Posterior vena cava (tissue), 2 donors: ENCODE data around the gene MSLN. TPM values are rescaled to one million over a fixed set of nuclear protein-coding genes. Genes with fewer than 3 reads are reported as not detected.
A peak's percentile ranks its signal among the peaks of the same experiment; 100 is the strongest.
"Not testable (repeated sequence)": the region's sequence is repeated elsewhere in the genome, so short reads cannot be mapped to it uniquely, and the experiment has no call there.

ENCODE experiments used
- DNase-seq: peaks from one replicate; pipeline ENCODE4 v3.0.0-alpha.2; 2020; ENCODE audit warnings: low spot score
- intact Hi-C, 2 donors: fragments of 100-400 bp; cut with DNase I; formaldehyde crosslinking; loops; one replicate each; pipeline versions ENCODE4 v1.14.1 to v1.14.2; 2022 to 2023
- total RNA-seq, 2 donors: library from RNA; stranded (reverse); fragmentation: NEBNext Ultra II Directional; extraction: Animal tissue kit (Norgen Biotek cat#: 25700); gene quantifications; one replicate each; pipeline ENCODE4 v1.2.1, GENCODE V29; 2021
- donor health status: DM: yes; HTN: yes; CAD: no.
- donor health status: DM: yes; HTN: yes; CAD: no.

MSLN gene
- total RNA-seq, 2 donors from 2014 or later = 0.29 to 0.37 TPM

DNA sequence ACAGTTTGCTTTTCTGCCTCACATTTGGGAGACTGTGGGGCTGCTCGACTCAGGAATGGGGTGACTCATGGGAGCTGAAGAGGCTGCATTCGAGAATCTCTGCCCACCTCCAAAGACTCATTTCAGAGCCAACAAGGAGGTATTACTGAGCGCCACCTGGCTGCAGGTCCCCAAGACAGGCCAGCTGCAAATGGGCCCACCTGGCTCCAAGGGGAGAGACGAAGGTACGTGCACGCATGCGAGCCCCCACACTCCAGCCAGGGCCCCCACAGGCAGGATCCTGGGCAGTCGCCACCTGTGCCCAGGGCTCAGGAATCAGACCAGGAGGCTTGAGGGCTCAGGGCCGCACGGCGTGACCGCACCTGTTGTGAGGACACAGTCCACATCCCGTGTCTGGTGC, 27.6 kb upstream of the MSLN start:
- DNase-seq = no peak

DNA sequence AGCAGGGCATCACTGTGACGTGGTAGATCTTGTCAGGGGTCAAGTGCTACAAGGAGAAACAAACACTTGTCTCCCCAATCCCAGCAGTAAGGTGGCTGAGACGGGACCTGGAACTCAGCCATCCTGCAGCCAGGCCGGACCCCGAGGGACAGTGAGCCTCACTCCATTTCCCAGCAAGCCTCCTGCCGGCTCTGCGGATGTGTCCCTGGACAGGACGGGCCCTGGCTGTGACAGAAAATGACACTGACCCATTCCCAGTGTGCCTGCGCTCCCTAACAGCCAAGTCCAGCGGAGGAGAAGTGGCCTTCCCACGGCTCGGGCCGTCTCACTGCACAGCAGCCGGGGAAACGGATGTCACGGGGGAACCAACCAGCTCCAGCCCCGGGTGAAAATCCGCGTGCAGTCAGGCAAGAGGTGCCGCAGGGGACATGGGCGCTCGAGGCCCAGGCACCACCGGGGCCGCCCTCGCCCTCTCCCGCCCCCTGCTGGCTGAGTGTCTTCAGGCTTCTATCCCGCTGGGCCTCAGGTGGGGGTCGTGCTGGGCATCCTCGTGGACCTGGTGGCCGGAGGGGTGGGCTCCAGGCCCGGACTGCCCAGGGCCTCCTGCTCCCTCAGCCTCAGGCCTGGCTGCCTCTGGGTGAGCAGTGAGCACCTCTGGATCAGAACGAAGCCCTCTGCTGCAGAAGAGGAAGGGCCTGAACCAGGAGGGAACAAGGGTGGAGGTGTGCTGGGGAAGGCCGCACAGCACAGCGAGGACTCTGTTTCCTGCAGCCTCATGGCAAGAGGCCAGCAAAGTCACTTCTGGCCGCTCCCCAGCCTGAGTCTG, 26.9 kb upstream of the MSLN start:
- DNase-seq = no peak
- intact Hi-C loops = no loop called here

More for the DNA sequence above, 27.6 kb upstream of the MSLN start:
- intact Hi-C loops = no loop called here

DNA sequence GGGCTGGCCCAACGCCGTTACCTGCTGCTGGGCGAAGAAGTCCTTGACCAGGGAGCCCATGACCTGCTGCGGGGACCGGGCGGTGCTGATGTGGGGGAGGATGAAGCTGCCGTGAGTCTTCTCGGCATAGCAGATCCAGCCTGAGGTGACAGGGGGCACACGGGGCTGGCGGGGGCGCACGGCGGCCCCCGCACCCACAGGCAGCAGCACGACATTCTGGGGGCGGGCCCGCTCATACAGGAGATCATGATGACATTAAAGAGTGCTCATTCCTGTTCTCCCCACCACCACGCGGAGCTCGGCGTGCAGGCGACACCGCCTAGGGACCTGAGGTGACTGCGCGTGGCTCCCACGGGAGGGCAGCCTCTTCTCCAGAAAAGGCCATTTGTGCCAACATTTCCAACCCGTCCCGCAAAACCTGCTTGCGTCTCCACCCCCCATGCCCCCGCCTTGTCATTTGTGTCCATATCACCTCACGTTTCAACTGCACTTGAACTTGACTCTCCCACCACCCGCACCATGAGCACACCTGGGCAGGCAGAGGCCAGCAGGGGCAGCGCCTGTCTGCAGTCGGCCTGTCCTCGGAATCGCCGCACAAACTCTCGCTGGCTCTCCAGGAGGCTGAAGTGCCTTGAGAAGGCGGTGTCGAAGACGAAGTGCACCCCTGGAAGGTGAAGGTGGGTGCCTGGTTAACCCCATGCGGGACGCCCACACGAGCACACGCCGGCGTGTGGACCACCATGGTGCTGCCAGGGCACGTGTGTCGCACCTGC, 26.1 kb upstream of the MSLN start:
- DNase-seq = no peak
- intact Hi-C loops = no loop called here

DNA sequence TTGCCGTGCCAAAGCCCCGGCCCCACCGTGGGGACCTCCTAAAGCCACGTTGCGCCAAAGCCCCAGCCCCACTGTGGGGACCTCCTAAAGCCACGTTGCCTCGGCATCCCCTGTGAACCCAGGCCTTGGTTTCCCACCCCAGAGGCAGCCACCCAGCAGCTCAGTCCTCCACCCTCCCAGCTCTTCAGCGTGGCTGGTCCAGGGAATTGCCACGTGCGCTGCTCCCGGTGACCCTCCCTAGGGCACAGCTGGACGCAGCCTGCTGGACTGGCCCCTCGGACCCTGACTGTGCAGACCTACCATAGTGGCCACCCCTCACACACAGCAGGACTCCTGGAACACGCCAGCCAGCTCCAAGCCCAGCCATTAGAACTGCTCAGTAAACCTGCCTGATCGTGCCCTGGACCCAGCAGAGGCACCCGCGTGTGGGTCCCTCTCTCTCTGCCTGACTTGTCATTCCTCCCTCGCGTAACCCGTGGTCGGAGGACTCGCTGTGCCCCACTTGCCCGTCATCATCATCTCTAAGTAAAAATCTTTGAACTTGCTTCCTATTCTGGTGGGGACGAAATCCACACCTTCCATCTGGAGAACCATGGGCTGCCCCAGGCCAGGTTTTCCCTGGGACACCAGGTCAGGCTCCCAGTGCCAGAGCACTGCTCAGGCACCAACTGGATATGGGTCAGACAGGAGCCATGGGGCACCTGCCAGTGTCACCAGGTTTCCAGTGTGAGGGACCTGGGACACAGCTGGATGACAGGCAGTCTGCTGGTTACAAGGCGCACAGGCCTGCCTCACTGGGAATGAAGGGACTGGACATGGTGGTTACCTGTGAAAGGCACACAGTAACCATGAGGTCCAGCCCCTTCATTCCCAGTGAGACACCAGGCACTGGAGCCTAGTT, 25.3 kb upstream of the MSLN start:
- no peak for DNase-seq
- intact Hi-C loops = no loop called here

DNA sequence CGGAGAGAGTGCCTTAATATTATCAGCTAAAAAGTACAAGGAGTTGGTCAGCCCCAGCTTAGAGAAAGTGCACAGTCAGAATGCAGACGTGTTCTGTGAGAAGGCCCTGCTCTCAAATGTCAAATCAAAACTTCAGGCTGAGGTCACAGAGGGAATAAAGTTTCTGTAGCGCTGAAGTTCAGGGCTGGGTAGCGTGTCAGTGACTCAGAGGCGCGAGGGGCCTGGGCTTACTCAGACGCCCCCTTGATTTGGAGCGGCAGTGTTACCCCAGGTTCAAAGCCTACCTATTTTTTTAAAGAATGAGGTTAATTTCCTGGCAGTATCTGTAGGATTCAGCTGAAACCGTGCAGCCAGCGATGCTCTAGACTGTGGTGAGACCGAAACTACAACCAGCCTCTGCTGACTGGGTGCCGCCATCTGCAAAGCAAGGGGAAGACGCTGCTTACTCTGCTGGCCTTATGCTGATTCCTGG, 24.5 kb upstream of the MSLN start:
- no peak for DNase-seq
- intact Hi-C loops = no loop called here

DNA sequence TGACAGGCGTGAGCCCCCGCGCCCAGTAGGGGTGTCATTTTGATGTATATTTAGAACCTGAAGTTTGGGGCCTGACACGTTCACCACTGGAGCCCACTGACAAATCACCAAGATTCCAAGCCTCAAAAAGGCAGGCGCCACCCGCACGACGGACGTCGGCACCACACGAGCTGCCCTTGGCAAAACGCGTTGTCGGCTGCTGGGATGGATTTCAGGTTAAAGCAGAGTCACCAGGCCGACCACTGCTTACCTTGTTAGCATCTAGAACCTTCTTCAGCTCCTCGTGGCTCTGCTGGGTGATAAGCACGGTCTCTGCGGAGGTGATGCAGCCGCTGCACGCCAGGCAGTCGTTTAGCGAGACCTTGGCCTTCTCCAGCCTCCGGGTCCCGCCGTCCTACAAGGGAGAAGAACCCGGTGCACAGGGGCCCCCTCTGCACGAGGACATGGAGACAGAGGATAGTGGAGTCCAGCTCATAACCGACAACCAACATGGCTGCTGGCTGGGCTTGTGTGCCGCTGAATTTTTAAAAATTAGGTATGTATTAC, 23.5 kb upstream of the MSLN start:
- no peak for DNase-seq
- intact Hi-C loops = no loop called here

DNA sequence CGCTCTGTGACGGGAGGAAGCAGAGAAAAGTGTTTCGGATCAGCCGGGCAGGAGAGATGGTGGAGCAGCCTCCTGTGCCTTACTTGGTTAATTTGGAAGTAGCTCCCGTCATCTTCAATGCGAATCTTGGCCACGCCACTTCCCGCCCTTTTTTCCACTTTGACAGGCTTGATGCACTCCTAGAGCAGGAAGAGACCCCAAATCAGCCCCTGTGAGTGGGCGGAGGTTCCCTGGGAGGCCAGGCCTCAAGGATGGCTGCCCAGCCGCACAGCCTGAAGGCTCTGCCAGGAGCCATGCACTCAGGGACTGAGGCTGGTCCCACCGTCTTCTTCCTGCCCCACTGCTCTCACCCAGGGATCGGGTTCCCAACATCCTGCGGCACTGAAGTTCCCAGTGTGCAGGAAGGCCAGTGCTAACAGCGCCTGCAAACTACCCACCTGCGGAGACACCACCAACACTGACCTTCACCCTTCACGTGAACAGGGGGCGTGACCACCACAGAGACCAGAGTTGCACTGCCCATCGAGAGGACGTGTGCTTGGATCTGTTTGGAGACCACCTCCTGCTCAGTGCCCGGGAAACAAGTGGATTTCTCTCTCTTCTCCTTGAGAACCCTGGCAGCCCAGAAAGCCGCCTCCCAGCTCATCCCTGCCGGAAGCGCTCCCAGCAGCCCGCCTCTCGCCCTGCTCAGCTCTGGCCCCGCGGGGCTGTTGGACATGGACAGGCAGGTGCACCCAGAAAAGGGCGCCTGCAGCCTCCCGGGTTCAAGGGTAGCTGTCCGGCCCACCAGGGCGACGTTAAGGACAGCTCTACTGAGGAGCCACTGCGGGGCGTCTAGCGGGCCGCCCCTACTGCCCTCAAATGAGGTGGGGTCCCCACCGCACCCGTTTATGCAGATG, 20.7 kb upstream of the MSLN start:
- intact Hi-C loops = no loop called here

DNA sequence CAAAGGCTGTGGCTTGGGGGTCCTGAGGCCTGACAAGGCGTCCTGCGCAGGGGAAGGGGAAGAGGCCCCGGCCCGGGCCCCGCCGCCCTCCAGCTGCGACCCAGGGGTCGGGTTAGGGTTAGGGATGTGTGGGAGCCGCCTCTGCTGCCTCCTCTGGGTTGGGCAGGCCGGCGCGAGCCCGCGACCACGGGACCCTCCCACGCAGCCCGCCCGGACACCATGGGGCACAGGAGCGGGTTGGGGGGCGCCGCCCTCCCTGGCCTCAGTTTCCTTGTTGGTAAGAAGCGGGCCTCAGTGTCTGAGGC, 20.1 kb upstream of the MSLN start:
- intact Hi-C loops = no loop called here
- no peak for DNase-seq

More for the DNA sequence above, 20.7 kb upstream of the MSLN start:
- no peak for DNase-seq

DNA sequence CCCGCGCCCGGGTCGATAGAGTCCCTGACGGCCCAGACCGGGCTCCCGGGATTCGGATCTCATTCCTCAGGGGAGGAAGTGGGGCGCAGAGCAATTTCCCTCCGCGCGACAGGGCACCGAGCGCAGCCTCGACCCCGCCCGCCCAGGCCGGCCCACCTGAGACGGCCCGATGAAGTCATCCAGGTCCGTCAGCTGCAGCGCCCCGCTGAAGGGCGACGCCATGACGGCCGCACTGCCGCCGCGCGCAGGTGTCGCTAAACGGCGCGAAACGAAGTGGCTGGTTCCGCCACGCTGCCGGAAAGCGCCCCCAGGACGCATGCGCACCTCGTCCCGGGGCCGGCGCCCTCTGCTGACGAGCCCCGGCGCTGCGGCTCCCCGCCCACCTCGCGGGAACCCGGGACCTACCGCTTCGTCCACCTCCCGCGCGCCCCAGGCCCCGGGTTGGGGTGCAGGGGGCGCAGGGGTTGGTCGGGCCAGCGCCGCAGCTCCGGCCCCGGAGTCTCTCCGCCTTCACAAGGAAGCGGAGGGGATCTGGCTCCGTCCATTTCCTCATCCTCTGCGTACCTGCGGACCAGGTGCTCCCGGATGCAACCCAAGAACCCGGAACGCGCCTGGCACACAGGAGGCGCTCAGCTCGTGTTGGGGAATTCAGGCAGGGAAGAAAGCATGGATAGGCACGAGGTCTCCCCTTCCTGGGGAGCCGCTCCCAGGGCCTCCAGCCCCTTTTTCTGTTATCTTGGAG, 19.6 kb upstream of the MSLN start, which contains the start of gene CIAO3:
Gene CIAO3, minus strand, starts transcription at position 234 of the 742 bp plus-strand sequence. Its CDS starts 12 bp downstream, at position 222.
- peak; percentile 97 for DNase-seq
- intact Hi-C loops = no loop called here

DNA sequence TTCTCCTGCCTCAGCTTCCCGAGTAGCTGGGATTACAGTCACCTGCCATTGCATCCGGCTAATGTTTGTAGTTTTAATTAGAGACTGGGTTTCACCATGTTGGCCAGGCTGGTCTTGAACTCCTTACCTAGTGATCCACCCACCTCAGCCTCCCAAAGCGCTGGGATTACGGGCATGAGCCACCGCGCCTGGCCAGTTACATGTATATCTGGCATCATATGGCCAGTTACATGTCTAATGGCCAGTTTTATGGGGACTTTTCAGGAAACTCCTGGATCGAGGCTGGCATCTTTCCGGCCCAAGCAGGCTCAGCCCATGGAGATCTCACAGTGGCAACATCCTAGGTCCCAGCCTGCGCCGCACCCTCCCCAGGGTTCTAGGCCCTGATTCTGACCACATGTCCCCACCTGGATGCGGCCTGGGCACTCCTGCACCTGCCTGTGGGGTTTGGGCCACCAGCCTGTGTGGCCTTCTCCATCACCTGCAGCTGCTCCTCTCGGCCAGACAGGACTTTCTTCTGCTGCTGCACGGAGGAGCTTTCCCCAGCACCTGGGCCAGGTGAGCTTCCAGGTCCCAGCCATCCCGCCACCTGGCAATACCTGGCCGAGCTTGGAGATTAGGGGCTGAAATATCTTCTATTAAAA, 18.4 kb upstream of the MSLN start:
- DNase-seq = no peak
- intact Hi-C loops = no loop called here

DNA sequence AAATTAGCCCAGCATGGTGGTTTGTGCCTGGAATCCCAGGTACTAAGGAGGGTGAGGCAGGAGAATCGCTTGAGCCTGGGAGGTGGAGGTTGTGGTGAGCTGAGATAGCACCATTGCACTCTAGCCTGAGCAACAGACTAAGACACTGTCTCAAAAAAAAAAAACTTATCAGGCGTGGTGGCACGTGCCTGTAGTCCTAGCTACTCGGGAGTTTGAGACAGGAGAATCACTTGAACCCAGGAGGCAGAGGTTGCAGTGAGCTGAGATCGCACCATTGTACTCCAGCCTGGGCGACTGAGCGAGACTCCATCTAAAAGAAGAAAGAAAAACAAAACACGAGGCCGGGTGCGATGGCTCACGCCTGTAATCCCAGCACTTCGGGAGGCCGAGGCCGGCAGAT, 17.6 kb upstream of the MSLN start:
- intact Hi-C loops, DNase-seq: not testable (repeated sequence)

DNA sequence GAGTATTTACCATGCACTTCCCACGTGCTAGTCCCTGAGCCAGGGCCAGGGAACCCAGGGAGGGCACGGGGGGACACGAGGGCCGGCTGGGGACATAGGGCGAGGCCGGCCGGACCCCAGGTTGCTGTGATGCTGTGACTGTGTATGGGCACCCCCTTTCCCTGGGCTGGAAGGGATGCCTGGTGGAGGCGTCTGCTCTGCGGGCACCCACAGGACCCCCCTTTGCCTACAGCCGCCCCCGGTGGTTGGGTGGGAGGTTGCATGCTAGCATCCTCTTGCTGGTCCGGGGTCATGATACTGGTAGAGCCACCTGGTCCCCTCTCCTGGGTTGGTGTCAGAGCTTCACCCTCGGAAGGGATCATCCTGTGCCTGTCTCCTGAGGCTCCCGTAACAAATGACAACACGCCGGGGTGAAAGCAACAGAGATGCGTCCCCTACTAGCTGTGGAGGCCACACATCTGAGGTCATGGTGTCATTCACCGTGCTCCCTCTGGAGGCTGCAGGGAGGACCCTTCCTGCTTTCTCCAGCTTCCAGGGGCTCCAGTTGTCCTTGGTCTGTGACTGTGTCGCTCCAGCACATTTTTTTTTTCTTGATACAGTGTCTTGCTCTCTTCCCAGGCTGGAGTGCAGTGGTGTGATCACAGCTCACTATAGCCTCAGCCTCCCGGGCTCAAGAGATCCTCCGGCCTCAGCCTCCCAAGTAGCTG, 16.6 kb upstream of the MSLN start:
- intact Hi-C loops = no loop called here
- DNase-seq = no peak

DNA sequence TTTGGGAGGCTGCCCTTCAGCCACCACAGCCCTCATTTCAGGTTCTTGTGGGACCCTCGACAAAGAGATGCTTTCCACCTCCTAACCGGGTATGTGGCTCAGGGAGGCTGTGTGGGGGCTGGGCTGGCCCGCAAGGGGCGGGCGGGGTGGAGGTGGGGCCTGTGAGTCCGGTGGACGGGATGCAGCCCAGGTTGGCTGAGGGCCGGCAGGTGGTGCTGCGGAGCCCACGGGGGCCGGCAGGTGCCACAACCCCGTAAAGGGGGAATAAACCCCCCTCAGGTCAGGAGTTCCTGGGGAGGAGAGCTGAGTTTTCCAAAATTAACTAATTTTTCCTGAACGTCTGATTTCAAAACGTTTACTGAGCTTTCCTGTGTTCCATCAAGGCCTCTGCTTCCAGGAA, 14.8 kb upstream of the MSLN start:
- intact Hi-C loops = no loop called here
- DNase-seq = no peak

DNA sequence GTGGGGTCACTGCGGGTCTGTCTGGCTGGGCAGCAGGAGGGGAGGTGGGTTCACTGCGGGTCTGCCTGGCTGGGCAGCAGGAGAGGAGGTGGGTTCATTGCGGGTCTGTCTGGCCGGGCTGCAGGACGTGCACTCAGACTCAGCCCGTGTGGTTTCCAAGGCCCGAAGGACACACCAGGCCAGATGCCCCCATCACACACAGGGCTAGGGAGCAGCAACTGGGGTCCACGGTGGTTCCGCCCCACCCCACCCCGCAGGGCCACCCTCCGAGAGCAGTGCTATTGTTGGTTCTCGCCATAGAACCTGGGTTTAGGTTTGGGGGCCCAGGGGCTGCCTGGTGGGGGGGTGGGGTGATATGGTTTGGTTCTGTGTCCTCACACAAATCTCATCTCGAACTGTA, 13.9 kb upstream of the MSLN start:
- intact Hi-C loops = no loop called here
- no peak for DNase-seq

DNA sequence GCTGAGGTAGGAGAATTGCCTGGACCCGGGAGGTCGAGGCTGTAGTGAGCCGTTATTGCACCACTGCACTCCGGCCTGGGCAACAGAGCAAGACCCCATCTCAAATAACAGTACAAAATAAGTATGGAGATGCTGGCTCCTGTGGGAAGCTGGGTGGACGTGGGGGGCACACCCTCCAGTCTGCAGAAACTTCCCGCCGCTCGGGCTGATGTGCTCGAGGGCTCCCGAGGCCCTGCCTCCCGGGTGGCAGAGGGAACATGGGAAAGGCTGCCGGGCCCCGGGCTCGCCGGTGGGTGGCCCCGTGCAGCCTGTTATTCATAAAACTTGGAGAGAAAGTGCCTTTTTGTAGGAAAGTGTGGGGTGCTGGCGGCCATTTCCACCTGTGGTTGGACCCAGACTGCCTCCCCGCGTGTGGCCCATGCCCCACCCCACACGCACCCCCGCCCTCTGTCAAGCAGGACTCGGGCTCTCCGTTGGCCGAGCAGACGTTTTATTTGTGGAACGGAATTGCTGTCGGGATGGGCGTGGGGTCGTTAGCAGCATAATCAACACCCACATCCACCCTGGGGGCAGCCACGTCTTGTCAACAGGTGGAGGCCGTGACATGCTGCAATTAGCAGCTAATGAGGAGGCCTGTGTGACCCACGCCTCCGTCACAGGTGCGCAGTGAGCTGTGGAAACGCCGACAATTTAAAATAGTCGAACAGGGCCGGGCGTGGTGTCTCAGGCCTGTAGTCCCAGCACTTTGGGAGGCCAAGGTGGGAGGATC, 12.4 kb upstream of the MSLN start:
- intact Hi-C loops = no loop called here
- DNase-seq = no peak

DNA sequence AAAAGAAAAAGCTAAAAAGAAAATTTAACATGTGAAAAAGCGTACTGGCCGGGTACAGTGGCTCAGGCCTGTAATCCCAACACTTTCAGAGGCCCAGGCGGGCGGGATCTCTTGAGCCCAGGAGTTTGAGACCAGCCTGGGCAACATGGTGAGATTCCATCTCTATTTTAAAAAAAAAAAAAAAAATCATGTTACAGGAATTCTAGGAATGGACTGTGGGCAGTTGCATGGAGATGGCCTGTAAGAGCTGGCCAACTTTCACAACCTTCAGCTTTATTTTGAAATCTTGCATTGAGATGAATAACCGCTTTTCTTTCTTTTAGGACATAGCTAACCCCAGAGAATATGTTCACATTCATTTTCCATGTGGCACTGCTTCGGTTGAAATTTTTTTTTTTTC, 11.5 kb upstream of the MSLN start:
- intact Hi-C loops = no loop called here
- DNase-seq = no peak
